Measurements from ENCODE around the gene PLEKHO2. TPM values are rescaled to one million over a fixed set of nuclear protein-coding genes. Genes with fewer than 3 reads are reported as not detected.

The PLEKHO2 gene
- total RNA-seq, 4 donors from 2014 or later: 5.6 to 18.3 (median 7.2) TPM

- intact Hi-C loops (cut with DNase I): no loop called here
- Histone ChIP-seq H3K9me3 (no peaks in the 10 kb centered on the region), H3K27ac (no peak overlapping the region), H3K4me1 (peaks cover 0 to 8% (median 0%) of the 10 kb centered on the region in 3 donors), H3K27me3 (no peaks in the 10 kb centered on the region), H3K4me3 (no peak overlapping the region), H3K36me3 (peaks cover 0 to 7% (median 0%) of the 10 kb centered on the region in 3 donors)
- no peak for TF ChIP-seq POLR2A (IDR thresholded peaks at IDR 0.05)
- no peak for TF ChIP-seq CTCF (IDR thresholded peaks at IDR 0.05)
- WGBS, 2 donors: 90 to 100% methylated on average over 2 to 6 of the region's 13 CpGs
- no peak for DNase-seq
These were observed 25.3 kb upstream of the PLEKHO2 start for GRCh38 chr15:64816452-64816851.

DNA sequence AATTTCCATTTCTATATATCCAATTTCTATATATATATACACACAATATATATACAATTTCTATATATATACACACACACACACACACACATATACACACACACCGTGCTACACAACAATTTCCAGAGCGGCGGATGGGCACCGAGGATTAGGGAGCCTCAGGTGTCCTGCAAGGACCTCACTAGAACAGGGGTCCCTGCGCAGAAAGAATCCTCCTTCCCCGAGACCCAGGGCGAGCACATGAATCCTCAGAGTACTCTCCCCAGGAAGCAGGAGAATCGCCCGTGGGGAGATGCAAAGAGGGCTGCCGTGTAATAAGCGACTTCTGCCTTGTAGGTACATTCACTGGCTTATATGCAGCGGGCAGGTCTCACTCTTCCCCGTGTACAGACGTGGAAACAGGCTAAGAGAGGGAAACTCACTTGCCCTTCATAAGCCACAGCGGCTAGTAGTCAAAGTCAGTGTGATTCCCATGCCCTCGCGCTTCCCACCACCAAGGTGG, 16.7 kb upstream of the PLEKHO2 start:
- peaks cover 17 to 30% (median 18%) of the 10 kb centered on the region in 3 donors for H3K4me1 ChIP-seq
- DNase-seq: no peak
- no peak for TF ChIP-seq POLR2A (IDR thresholded peaks at IDR 0.05)
- TF ChIP-seq CTCF (IDR thresholded peaks at IDR 0.05): no peak
- H3K4me3 ChIP-seq: peak overlapping the region; percentile 32 to 68 (median 50)
- WGBS, 2 donors: 2 to 3% methylated on average over 13 to 15 of the region's 17 CpGs
- peak overlapping the region in 3 of 4 donors; percentile 62 to 86 (median 67) for H3K27ac ChIP-seq
- peaks cover 0 to 7% (median 0%) of the 10 kb centered on the region in 4 donors for H3K27me3 ChIP-seq
- no peaks in the 10 kb centered on the region for H3K9me3 ChIP-seq
- no peaks in the 10 kb centered on the region for H3K36me3 ChIP-seq
- intact Hi-C loops (cut with DNase I): no loop called here

GRCh38 chr15:64825431-64826294, 16.1 kb upstream of the PLEKHO2 start, which contains the start of gene PIF1:
PIF1 (minus strand) TSS chr15:64825647; CDS start chr15:64824335, 1,312 bp downstream.
- WGBS, 2 donors: 7 to 17% methylated on average over 16 to 27 of the region's 35 CpGs
- Histone ChIP-seq H3K36me3 (no peaks in the 10 kb centered on the region), H3K27me3 (peaks cover 0 to 7% (median 0%) of the 10 kb centered on the region in 4 donors), H3K4me1 (peaks cover 17 to 30% (median 18%) of the 10 kb centered on the region in 3 donors), H3K4me3 (peak within 1 kb of the TSS; percentile 38 to 68 (median 50)), H3K9me3 (no peaks in the 10 kb centered on the region), H3K27ac (peak within 1 kb of the TSS; percentile 64 to 86 (median 83))
- intact Hi-C loops (cut with DNase I): no loop called here
- peak; percentile 52 for DNase-seq
- TF ChIP-seq CTCF (IDR thresholded peaks at IDR 0.05): peak in 2 of 6 experiments; percentile 11 to 19
- TF ChIP-seq POLR2A (IDR thresholded peaks at IDR 0.05): peak in 3 of 4 donors; percentile 71 to 92 (median 78)

DNA sequence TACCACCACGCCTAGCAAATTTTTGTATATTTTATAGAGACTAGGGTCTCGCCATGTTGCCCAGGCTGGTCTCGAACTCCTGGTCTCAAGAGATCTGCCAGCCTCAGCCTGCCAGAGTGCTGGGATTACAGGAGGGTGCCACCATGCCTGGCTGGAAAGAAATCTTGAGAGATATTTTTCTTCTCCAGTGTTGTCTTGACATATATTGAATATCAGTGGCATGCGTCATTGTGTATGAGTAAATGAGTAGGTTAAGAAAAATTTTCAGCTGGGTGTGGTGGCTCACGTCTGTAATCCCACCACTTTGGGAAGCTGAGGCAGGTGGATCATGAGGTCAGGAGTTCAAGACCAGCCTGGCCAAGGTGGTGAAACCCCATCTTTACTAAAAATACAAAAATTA, 12.7 kb upstream of the PLEKHO2 start:
- H3K4me1 ChIP-seq: peaks cover 11 to 22% (median 18%) of the 10 kb centered on the region in 3 donors
- intact Hi-C loops (cut with DNase I): no loop called here
- H3K27me3 ChIP-seq: peaks cover 0 to 2% (median 0%) of the 10 kb centered on the region in 4 donors
- H3K9me3 ChIP-seq: no peaks in the 10 kb centered on the region
- TF ChIP-seq CTCF (IDR thresholded peaks at IDR 0.05): no peak
- no peak for TF ChIP-seq POLR2A (IDR thresholded peaks at IDR 0.05)
- 79 to 83% methylated on average over 5 of the region's 5 CpGs for WGBS, 2 donors
- no peak overlapping the region for H3K27ac ChIP-seq
- no peak for DNase-seq
- H3K36me3 ChIP-seq: no peaks in the 10 kb centered on the region
- H3K4me3 ChIP-seq: no peak overlapping the region

- no peaks in the 10 kb centered on the region for H3K9me3 ChIP-seq
- H3K27me3 ChIP-seq: no peaks in the 10 kb centered on the region
- H3K4me3 ChIP-seq: no peak overlapping the region
- peaks cover 0 to 17% (median 14%) of the 10 kb centered on the region in 3 donors for H3K4me1 ChIP-seq
- TF ChIP-seq CTCF (IDR thresholded peaks at IDR 0.05) (no peak), POLR2A (IDR thresholded peaks at IDR 0.05) (no peak)
- no peak overlapping the region for H3K27ac ChIP-seq
- no peaks in the 10 kb centered on the region for H3K36me3 ChIP-seq
- WGBS, 2 donors: 92 to 96% methylated on average over 3 to 4 of the region's 4 CpGs
- intact Hi-C loops (cut with DNase I): no loop called here
- no peak for DNase-seq
These were observed 8.0 kb upstream of the PLEKHO2 start for GRCh38 chr15:64833690-64834089.

All from esophagus squamous epithelium (tissue), 5 donors.